Measurements from ENCODE around the gene PRKCH.

DNA sequence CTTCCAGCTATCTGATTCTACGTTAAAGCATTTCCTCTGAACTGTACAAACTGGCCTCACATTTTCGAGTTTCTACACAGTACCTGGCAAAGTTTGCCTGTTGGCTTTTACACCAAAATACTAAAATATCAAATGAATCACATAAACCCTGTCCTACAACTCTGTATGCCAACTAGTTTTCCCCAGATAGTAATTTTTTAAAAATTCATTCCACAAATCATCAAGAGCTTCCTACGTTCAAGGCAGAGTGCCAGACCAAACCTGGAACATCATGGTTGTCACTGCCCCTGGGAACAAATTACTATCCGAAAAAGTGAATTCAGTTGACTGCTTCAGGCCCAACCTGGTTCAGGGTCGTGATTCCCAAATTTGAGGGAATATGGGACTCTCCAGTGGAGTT lies 42.3 kb upstream of the PRKCH start:
- TF ChIP-seq, protein P1, sequence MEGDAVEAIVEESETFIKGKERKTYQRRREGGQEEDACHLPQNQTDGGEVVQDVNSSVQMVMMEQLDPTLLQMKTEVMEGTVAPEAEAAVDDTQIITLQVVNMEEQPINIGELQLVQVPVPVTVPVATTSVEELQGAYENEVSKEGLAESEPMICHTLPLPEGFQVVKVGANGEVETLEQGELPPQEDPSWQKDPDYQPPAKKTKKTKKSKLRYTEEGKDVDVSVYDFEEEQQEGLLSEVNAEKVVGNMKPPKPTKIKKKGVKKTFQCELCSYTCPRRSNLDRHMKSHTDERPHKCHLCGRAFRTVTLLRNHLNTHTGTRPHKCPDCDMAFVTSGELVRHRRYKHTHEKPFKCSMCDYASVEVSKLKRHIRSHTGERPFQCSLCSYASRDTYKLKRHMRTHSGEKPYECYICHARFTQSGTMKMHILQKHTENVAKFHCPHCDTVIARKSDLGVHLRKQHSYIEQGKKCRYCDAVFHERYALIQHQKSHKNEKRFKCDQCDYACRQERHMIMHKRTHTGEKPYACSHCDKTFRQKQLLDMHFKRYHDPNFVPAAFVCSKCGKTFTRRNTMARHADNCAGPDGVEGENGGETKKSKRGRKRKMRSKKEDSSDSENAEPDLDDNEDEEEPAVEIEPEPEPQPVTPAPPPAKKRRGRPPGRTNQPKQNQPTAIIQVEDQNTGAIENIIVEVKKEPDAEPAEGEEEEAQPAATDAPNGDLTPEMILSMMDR (IDR thresholded peaks at IDR 0.05; ENCODE audit: insufficient read depth, low read length, poor library complexity, severe bottlenecking): no peak
- no peak for TF ChIP-seq EZH2phosphoT487 (conservative IDR thresholded peaks at IDR 0.05; ENCODE audit: low read length)

Measured in SU-DHL-6 (cell line).